ENCODE measurements around the gene PDE1C.

The PDE1C gene

DNA sequence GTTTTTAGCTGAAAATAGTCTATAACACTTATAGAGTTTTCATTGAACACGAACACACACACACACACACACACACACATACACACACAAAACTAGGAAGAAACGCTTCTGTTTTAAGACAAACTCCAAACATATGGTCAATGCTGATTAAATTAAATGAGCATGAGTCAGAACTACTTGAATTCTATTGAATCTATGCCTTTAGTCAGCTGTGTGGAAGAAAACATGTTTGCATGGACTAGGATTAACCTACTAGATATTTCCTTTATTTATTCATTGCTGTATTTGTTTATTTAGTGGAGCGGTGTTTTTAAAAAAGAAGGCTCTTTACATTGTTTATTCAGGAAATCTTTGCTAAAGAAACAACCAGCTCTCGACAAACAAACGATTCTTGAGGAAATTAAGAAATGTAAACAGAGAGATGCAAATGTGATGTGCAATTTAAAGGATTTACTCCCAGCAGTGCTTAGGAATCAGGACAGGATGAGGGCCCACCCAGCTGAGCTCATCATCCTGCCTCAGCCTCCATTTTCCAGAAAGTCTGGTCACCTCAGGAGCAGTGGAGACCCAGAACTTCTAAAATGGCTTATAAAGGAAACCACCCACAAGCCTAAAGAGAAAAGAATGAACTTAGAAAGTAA is 83.2 kb downstream of the PDE1C start:
- no peak for DNase-seq

DNA sequence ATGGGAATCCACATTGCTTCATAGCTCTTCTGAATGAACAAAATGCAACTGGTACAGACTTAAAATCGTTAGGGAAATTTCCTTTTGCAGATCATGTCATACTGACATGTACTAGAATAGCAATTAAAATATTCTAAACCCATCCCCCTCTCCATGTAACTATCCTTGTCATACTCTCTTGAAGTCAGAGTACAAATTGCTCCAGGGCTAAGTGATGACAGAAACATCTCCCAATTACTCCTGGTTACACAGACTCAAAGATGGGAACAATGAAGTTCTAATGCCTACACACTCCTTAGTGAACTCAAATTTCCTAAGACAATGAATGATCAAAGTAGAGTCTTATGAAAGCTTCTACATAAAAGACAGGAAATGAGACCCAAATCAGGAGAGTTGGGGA is 87.2 kb downstream of the PDE1C start:
- DNase-seq = no peak

DNA sequence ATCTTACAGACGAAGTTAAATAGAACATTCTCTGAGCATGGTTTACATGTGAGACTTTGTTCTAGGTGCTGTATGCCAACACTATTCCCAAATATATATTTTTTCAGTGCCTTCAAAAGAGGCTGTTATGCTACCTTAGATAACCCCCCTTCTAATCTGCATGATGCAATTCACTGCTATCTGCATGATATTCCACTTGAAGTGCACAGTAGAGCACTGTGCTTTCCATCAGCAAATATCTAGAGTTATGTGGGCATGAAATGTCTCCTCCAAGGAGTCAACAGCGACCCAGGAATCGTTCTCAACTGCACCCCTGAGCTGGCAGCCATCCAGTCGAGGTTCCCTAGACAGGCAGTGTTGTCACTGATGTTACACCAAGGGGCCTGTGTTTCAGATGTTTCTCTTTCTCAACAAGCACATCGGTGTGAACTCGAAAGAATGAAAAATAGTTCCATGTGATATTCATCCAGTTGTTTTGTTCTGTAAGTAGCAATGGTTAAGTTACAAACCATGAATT is 88.3 kb downstream of the PDE1C start:
- DNase-seq = no peak

DNA sequence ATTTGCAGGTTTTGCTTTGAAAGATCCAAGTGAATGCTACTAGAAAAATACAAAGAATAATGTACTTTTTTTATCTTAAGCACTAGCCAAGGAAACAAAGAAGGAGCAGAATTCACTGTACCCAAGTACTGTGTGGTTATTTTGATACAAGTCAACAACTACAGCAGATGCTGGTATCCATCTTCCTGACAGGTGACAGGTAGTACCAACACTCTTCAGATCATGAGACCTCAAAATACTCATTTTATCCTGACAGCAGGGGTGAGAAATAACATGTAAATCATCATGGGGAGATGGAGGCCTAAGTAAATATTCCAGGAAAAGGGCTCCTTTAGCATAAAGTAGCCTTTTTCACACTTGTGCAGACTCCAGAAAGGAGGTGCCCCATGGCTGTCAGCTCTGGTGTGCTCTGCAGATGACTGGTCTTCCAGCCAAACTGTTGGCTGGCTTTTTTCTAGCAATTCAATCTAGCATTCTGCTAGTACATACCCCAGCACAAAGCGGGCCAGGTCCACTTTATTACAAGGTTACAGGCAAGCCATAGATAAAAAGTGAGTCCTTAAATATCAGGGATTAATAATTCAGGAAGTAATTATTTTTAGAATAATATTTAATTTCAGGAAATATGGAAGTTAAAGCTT is 90.4 kb downstream of the PDE1C start:
- no peak for DNase-seq

DNA sequence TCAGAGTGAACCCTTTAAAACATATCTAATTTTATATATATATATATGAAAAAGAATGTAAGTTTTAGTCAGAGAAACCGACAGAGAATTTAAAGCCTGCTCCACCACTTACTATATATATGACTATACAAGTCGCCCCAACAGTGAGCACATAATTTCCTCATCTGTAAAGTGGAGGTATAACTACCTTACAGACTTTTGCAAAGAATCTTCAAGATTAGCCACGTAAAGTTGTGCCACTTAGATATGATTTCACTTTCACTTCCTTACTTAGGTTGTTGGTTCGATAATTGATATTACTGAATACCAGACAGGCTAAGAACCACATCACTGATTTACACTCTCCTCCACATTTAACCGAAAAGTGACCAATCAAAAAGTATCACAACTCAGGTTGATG is 94.7 kb downstream of the PDE1C start:
- DNase-seq = no peak

DNA sequence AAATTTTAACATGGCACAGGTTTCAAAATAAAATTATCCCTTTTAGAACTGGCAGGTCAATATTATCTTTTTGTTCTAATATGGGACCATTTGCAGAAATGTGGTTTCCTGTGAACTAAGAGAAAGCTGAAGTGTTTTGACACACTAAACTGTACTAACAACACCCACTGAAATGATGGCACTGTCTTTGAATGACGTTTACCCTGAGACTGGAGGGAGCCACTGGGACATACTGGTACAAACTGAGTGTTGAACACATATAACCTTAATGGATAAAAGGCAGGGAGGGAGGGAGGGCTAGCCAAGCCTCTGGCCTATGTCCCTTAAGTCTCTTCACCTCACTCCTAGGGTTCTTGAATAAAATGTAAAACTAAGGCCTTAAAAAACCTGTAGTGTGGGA is 95.9 kb downstream of the PDE1C start:
- no peak for DNase-seq

DNA sequence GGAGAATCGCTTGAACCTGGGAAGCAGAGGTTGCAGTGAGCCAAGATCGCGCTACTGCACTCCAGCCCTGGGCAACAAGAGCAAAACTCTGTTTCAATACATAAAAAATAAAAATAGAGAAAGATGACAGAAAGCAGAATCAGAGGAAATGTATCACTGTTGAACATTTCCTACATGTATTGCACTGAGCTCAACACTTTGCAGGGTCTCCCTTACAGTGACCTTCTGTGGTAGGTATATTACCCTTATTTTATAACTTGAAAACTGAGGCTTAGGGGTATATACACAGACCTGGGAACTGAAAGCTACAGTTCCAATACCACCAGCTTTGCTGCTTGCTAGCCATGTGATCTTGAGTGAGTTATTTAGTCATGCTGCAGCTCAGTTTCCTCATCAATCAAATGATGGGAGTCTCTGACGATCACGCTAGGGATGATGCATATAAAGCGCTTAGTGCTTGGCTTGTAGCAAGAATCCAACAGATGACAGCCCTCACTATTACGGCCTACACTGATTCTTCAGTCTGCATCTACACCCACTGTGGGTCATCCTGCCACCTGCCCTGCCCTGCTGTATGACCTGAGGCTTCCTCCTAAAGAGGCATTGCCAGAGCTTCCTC is 99.0 kb downstream of the PDE1C start:
- no peak for DNase-seq

DNA sequence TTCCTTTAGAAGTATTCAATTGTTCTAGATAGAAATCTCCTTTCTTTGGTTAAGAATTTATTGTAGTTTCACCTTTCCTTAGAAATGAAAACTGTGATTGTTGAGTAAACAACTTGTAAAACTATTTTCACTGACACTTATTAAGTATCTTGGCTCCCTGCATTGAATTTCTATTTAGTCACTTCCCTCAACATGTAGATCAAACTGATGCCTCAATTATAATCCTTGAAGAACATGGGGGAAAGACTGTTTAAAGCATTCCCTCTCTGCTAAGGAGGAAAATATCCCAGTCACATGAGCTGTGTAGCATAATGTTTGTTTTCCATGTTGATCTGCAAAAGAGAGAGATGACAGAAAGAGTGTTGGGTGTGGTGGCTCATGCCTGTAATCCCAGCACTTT is 99.7 kb downstream of the PDE1C start:
- no peak for DNase-seq

DNA sequence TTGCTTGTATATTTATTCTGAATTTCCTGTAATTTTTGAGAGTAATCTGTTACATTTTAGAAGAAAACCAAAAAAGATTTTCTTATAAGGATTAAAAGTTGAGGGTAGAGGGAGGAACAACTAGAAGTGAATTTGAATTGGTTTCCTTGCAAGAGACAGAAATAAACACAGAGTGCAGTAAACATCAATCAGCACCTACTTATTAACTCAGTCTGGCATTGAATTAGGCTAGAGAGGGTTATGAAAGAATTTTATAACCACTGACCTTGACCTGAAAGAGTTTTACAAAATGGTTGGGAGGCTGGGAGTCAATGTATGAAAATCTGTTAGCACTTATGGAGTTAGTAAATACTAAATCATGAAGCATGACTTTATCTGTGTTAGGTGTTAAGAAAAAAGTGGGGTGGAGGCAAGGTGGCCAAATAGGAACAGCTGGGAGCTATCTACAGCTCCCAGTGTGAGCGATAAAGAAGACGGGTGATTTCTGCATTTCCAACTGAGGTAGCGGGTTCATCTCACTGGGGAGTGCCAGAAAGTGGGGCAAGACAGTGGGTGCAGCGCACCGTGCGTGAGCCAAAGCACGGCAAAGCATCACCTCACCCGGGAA is 106.5 kb downstream of the PDE1C start:
- no peak for DNase-seq

DNA sequence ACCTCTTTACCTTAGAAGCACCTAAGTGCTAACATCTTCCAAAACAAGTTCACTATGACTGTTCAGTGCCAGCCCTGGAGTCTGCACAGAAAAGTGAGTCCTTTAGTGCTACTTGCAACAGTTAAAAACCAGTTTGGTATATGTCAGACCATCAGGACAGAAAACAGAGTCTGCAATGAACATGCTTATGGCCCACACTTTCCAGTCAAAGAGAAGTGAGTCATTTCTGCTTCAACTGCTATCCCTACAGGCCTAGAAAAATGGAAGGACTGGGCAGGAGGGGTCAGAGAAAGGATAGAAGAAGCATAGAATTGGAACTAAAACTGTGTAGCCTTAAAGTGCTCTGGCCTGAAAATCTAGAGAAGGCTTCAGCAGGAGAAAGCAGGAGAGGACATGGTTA is 108.0 kb downstream of the PDE1C start:
- no peak for DNase-seq

DNA sequence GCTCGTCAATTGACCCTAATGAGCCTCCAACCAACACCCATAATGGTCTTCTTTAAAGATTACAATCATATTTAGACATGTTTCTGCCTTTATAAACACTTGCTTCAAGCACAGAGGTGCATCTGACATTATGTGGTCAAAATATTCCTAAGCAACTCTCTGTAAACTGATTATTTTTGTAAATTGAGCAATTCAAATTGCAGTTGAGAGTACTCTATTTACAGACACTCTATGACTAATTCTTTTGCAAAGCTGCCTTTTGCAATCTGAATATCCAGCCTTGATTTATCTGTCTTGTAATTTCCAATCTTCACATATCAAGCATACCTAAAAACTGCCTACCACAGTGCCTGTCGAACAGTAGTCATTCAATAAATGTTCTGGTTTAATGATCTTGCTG is 112.0 kb downstream of the PDE1C start:
- no peak for DNase-seq

DNA sequence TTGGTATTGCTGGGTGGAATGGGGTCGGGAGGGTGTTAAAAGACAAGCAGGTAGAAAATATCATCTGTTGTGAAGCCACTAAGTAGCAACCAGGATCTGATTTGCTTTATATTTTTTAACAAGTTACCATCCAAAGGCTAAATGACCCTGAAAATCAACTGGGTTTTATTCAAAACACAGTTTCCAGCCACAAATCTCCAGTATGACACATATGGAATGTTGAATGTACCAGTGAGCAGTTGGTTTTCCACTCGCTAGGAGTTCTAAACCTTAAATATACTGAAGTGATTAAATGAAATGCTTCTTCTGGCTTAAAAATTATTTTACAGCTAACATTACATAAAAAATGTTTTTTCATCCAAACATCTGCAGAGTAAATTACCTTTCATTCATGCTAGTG is 112.5 kb downstream of the PDE1C start:
- no peak for DNase-seq

DNA sequence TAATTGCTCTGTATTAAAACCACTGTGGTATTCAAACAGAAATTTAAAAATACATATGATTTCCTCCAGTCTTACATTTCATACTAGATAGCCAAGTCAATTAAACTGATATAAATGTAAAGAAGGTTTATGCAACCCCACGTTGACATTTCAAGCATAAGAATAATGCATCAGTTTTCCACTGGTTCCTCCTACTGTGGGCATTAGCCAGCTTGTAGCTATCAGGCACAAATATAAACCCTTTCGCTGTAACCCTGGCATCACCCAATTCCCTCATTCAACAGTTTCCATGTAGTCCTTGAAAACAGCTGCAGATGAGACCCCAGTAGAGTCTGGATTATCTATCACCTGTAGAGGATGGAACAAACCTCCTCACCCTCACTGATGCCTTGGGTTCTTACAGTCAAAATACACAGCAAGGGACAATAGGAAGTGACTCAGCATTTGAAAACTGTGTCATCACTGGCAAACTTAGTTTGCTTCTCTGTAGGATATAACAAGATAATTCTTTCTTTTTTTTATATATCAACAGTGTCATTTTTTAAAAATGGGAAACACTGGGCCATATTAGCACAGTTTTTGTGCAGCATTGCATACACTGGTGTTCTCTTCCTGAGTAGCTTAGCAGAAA is 113.0 kb downstream of the PDE1C start:
- no peak for DNase-seq

DNA sequence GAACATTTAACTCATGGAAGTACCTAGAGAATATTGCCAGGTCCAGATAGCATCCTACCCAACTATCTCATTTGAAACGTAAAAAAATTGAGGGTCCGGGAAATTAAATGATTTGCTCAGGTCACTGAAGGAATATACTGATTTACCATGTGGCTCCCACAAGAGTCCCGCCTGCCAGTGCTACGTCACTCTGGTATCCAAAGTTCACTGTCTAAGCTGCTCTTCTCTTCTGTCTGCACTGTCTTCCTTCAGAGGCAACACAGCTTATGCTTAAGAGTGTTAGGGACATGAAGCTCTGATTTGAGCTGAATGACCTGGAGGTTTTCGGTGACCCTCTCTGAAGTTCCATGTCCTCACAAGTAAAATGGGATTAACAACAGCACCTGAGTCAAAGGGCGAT is 114.6 kb downstream of the PDE1C start:
- DNase-seq = no peak

DNA sequence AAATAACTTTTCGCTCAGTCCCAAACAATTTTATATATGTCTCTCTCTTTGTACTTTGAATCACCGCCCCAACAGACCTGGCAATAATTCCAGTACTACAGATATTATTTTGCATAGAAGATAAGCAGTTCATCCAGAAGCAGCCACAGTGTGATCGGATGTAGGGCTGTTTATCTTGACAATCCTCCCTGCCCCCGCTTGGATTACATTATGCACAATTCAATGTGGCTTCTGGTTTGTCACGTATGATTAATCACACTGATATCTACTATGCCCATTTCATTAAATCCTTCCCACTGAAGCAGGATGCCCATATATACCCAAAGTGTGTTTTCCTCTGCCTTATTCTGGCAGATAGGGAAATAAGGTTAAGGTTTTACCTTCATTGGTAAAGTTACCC is 115.2 kb downstream of the PDE1C start:
- no peak for DNase-seq

DNA sequence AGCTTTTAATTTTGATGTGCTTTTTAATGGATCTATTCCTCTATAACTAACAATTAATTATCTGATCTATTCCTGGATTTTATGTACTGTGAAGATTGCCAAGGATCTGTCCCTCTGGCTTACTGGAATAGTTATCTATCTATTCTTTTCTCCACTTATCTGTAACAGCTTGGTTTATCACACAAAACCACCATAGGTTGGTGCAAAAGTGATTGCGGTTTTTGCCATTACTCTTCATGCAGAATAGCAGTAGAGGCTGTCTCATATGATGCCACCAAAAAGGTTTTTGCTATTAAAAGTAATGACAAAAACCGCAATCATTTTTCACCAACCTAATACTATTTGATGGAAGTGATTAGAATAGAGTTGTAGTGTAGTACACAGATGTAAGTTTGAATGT is 115.7 kb downstream of the PDE1C start:
- no peak for DNase-seq

DNA sequence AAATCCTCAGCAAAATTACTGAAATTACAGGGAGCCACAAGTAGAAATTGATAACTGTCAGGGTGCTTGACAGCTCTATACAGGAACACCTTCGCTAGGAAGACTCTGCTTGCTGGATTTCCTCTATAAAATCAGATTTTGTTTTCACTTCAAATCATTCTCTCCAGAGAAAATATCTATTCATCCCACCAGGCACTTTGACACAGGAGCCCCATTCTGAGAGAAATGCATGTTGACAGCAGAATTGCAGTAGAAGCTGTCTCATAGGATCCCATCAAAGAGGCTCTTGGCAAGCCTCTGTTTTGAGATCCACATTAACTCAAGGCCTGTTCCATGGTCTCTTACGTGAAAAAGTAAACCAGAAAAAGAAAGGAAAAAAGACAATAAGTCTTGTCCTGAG is 116.8 kb downstream of the PDE1C start:
- no peak for DNase-seq

DNA sequence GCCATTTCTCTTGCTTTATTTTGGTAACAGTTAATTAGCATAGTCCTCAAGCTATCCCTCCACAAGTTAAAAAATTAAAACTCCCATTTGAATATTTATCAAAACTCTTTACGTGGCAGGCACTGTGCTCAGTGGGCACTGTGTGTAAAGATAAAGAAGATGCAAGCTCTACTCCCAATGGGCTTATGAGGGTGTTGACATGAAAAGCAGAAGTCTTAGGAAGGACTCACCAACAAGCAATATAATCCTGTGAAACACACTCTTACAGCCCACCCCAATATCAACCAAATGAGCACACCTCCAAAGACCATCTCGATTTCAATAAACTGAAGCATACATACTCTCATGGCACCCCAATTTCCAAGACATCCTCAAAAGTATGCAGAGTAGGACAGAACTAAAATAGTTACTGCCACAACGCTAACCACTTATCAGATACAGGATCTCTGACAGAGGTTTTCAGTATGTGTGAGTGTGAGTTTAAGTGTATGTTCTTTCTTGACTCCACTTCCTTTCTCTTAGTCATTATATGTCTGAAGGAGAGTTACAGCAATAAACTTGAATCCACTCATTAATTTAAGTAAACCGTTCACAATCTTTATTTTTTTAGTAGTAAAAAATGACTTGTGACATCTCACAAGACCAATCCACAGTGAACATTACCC is 120.0 kb downstream of the PDE1C start:
- DNase-seq = no peak

DNA sequence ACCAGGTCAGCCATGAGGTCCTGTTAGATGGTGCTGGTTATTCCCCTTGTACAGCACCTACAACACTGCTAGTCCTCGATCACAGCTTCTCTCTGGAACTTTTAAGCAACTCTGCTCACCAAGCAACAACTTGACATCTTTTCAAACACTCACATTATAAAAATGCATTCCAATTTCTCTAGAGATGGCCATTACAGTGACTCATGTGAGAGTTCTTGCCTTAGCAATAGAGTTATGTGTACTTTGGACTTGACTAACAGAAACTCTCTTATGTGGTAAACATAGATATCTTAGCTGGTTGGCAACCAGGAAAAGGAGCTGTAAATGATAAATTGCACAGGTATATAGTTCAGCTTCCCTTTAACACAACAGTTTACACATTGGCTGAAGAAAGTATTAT is 122.2 kb downstream of the PDE1C start:
- DNase-seq = no peak

DNA sequence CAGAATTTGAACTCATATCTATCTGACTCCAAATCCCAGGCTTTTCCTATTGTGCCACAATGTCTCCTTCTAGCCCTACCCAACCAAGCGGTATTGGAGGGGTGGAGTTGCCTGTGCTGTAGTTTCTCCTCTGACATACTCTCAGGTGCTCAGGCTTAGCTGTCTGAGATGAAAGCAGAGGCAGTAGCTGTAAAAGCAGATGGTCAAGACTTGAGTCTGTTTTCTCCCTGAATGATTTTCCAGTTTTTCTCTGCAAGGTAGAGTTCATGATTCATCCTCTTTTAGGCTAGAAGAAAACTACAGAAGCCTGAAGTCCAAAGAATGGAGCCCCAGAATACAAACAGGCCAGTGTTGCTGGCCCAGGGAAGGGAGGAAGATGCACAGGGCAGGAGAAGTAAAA is 130.0 kb downstream of the PDE1C start:
- no peak for DNase-seq

DNA sequence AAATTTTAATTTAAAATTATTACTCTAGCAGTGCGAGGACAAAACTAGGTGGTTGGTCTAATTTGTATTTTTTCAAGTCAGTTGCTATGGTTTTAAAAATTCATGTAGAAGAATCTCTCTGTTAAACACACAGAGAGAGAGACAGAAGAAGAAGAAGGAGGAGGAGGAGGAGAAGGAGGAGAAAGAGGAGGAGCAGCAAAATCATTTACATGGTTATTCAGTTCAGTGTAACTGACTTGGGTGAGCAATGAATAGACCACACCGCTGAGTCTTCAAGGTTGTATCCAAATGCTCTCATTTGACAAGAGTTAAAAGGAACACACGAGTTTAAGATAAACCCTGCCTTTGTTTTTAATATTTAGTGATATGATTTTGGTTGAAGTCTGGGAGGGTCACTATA is 131.1 kb downstream of the PDE1C start:
- no peak for DNase-seq

DNA sequence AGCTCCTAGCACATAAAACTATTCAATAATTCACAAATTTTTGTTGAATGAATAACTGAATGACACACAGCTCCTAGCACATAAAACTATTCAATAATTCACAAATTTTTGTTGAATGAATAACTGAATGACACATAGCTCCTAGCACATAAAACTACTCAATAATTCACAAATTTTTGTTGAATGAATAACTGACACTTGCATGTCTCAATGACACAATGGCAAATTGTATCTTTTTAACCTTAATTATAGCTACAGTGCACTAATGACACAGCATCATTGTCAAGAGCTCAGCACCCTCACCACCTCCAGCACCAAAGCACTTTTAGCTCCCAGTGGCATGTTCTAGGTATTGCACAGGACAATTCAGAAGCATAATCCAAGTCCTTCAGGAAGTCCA is 131.6 kb downstream of the PDE1C start:
- no peak for DNase-seq

DNA sequence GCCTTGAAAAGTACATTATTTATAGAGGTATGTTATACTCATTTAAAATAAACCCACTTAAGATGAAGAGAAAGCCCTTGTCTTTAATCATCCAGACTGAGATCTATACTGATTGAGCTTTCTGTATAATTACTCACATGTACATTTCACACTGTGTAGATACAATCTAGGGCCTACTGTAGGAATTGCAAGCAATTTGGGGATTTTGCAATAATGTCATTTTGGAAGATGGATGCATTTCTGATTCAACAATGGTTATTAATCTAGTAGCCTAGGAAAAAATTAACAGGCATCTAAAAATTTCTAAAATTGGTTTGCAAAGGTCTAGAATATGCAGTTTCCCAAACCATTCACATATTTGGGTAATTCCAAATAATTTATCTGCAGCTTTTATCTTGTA is 132.2 kb downstream of the PDE1C start:
- no peak for DNase-seq
